Tibial artery (tissue), 4 donors: ENCODE measurements around the gene CLDN5.

Experiments used
- DNase-seq, 2 donors: peaks; one replicate each; pipeline ENCODE4 v3.0.0-alpha.2; 2019
- H3K27ac ChIP-seq, 2 donors: fragments of 200-600 bp; sonication (generic) in 1 of 2; 1 replicate in 1 of 2; 2 replicates in 1 of 2; pipeline ENCODE4 v1.5.1; 2018 to 2019; ENCODE audit warnings: mild to moderate bottlenecking in 1 of 2
- H3K27me3 ChIP-seq, 2 donors: fragments of 200-600 bp; sonication (generic) in 1 of 2; one replicate each; pipeline versions ENCODE4 v1.5.1 to v1.6.0; 2016 to 2019
- H3K36me3 ChIP-seq, 3 donors: fragments of 200-600 bp; sonication (generic) in 2 of 3; one replicate each; pipeline ENCODE4 v1.5.1; 2016 to 2019; ENCODE audit warnings: mild to moderate bottlenecking in 2 of 3
- H3K4me1 ChIP-seq, 4 donors: fragments of 200-600 bp; sonication (generic) in 2 of 4; 1 replicate in 3 of 4; 2 replicates in 1 of 4; pipeline ENCODE4 v1.5.1; 2016 to 2019
- H3K4me3 ChIP-seq, 2 donors: fragments of 200-600 bp; sonication (generic) in 1 of 2; 1 replicate in 1 of 2; 2 replicates in 1 of 2; pipeline ENCODE4 v1.5.1; 2018 to 2019; ENCODE audit warnings: mild to moderate bottlenecking in 2 of 2
- H3K9me3 ChIP-seq, 3 donors: fragments of 200-600 bp; sonication (generic) in 1 of 3; one replicate each; pipeline ENCODE4 v1.5.1; 2016 to 2019
- CTCF ChIP-seq, 2 experiments: fragments of 200-600 bp in 1 of 2; fragments of 450-650 bp in 1 of 2; IDR thresholded peaks; one replicate each; pipeline ENCODE4 v1.5.1; 2017 to 2019; ENCODE audit warnings: antibody characterized with exemption in 2 of 2, mild to moderate bottlenecking in 1 of 2, moderate library complexity in 1 of 2
- intact Hi-C: fragments of 100-400 bp; cut with DNase I; formaldehyde crosslinking; loops from one replicate; pipeline ENCODE4 v1.15.0; 2023; ENCODE audit warnings: low total_unique reads

Gene CLDN5

GRCh38 chr22:19546680-19547079 lies 22.5 kb upstream of the CLDN5 start:
- no peak for TF ChIP-seq CTCF (IDR thresholded peaks at IDR 0.05)
- no peaks in the 10 kb centered on the region for H3K36me3 ChIP-seq
- no peaks in the 10 kb centered on the region for H3K9me3 ChIP-seq
- H3K4me1 ChIP-seq: peaks cover 0 to 4% (median 0%) of the 10 kb centered on the region in 4 donors
- intact Hi-C loops: no loop called here
- H3K4me3 ChIP-seq: no peak overlapping the region
- no peak overlapping the region for H3K27ac ChIP-seq
- peaks cover 0 to 6% of the 10 kb centered on the region in 2 donors for H3K27me3 ChIP-seq
- no peak for DNase-seq

DNA sequence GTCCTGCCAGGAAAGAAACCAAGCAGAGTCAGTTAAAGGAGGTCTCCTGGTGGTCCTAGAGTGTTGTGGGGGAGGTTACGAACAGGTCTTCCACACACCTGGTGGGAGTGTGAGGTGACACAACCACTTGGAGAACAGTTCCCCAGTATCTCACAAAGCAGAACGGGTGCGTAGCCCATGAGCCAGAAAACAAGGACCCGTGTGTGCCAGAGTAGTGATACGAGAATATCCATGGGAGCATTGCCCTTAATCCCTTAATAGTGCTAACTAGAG lies 21.7 kb upstream of the CLDN5 start:
- Histone ChIP-seq H3K4me1 (peaks cover 0 to 4% (median 0%) of the 10 kb centered on the region in 4 donors), H3K27ac (no peak overlapping the region), H3K9me3 (no peaks in the 10 kb centered on the region), H3K27me3 (peaks cover 0 to 6% of the 10 kb centered on the region in 2 donors), H3K4me3 (no peak overlapping the region), H3K36me3 (no peaks in the 10 kb centered on the region)
- intact Hi-C loops: no loop called here
- no peak for DNase-seq
- no peak for TF ChIP-seq CTCF (IDR thresholded peaks at IDR 0.05)

- no peaks in the 10 kb centered on the region for H3K36me3 ChIP-seq
- H3K4me1 ChIP-seq: peaks cover 0 to 4% (median 0%) of the 10 kb centered on the region in 4 donors
- no peak for DNase-seq
- H3K27me3 ChIP-seq: peaks cover 0 to 6% of the 10 kb centered on the region in 2 donors
- H3K9me3 ChIP-seq: no peaks in the 10 kb centered on the region
- H3K4me3 ChIP-seq: no peak overlapping the region
- TF ChIP-seq CTCF (IDR thresholded peaks at IDR 0.05): no peak
- intact Hi-C loops: no loop called here
- H3K27ac ChIP-seq: no peak overlapping the region
Measured at GRCh38 chr22:19543970-19544708, 19.9 kb upstream of the CLDN5 start.

DNA sequence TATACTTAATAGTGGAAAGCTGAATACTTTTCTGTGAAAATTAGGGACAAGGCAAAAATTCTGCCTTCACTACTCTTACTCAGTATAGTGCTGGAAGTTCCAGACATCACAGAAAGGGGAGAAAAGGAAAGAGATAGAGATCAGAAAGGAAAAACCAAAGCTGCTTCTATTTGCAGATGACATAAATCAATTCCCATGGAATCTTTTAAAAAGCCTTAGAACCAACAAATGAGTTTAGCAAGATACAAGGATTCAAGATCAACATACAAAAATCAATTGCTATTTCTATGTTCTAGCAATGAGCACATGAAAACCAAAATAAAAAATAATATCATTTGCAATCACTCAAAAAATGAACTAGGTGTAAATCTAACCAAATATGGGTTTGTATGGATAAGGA lies 16.2 kb upstream of the CLDN5 start:
- Histone ChIP-seq H3K4me1 (peaks cover 0 to 4% (median 0%) of the 10 kb centered on the region in 4 donors), H3K27ac (no peak overlapping the region), H3K4me3 (no peak overlapping the region), H3K36me3 (no peaks in the 10 kb centered on the region), H3K9me3 (no peaks in the 10 kb centered on the region), H3K27me3 (peaks cover 0 to 8% of the 10 kb centered on the region in 2 donors)
- DNase-seq: no peak
- intact Hi-C loops: no loop called here
- no peak for TF ChIP-seq CTCF (IDR thresholded peaks at IDR 0.05)

DNA sequence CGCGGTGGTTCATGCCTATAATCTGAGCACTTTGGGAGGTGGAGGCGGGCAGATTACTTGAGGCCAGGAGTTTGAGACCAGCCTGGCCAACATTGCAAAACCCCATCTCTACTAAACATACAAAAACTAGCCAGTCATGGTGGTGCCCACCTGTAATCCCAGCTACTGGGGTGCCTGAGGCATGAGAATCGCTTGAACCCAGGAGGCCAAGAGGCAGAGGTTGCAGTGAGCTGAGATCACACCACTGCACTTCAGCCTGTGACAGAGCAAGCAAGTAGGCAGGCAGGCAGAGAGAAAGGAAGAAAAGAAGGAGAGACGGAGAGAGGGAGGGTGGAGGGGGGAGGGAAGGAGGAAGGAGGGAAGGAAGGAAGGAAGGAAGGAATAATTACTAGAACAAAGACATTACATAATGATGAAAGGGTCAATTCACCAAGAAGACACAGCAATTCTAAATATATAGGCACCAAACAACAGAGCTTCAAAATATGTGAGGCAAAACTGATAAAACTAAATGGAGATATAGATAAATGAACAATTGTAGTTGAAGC lies 13.8 kb upstream of the CLDN5 start:
- Histone ChIP-seq H3K4me3 (no peak overlapping the region), H3K27me3 (peaks cover 0 to 4% of the 10 kb centered on the region in 2 donors), H3K9me3 (no peaks in the 10 kb centered on the region), H3K4me1 (no peaks in the 10 kb centered on the region), H3K36me3 (no peaks in the 10 kb centered on the region), H3K27ac (no peak overlapping the region)
- TF ChIP-seq CTCF (IDR thresholded peaks at IDR 0.05): no peak
- intact Hi-C loops: no loop called here
- DNase-seq: no peak
